Measurements from ENCODE around the gene IL18BP.

GRCh38 chr11:71991494-71991893, 7.2 kb upstream of the IL18BP start:
- TF ChIP-seq POLR2A (IDR thresholded peaks at IDR 0.05) (no peak), CTCF (IDR thresholded peaks at IDR 0.05) (no peak)
